SK-N-SH treated with all-trans-retinoic acid at 6 μM for 48 hours (cell line): ENCODE data around the gene ZNF32.

ENCODE experiments used
- ATAC-seq: fragments of 200-7000 bp; cut with Tn5 transposase; 3 replicates; pipeline ENCODE4 v1.9.1; 2020; ENCODE audit warnings: mild to moderate bottlenecking, moderate library complexity
- ARNTL ChIP-seq: fragments of 450-650 bp; formaldehyde crosslinking; IDR thresholded peaks from 2 replicates; pipeline ENCODE4 v1.5.0; 2020; ENCODE audit warnings: low read depth, mild to moderate bottlenecking, moderate library complexity, borderline replicate concordance
- BACH2 ChIP-seq: fragments of 250-450 bp; sonication (Bioruptor Pico); IDR thresholded peaks from 2 replicates; pipeline ENCODE4 v1.9.0; 2021; ENCODE audit warnings: mild to moderate bottlenecking, borderline replicate concordance
- CSDC2 ChIP-seq: fragments of 250-450 bp; sonication (Bioruptor Pico); IDR thresholded peaks from 2 replicates; pipeline ENCODE4 v1.5.0; 2020; ENCODE audit warnings: mild to moderate bottlenecking, moderate library complexity
- GLIS3 ChIP-seq: fragments of 250-450 bp; sonication (Bioruptor Pico); IDR thresholded peaks from 2 replicates; pipeline ENCODE4 v1.5.0; 2020; ENCODE audit warnings: mild to moderate bottlenecking, moderate library complexity
- ISL1 ChIP-seq: fragments of 250-450 bp; sonication (Bioruptor Pico); IDR thresholded peaks from 2 replicates; pipeline ENCODE4 v2.1.2; 2022; ENCODE audit warnings: mild to moderate bottlenecking, moderate library complexity
- OSR1 ChIP-seq: fragments of 250-450 bp; sonication (Bioruptor Pico); IDR thresholded peaks from 2 replicates; pipeline ENCODE4 v1.8.0; 2022; ENCODE audit warnings: moderate library complexity, mild to moderate bottlenecking, inconsistent platforms
- PPARA ChIP-seq: fragments of 250-450 bp; sonication (Bioruptor Pico); IDR thresholded peaks from 2 replicates; pipeline ENCODE4 v1.5.0; 2020; ENCODE audit warnings: mild to moderate bottlenecking, borderline replicate concordance
- RARB ChIP-seq: fragments of 250-450 bp; sonication (Bioruptor Pico); IDR thresholded peaks from 2 replicates; pipeline ENCODE4 v1.8.0; 2021; ENCODE audit warnings: mild to moderate bottlenecking, moderate library complexity
- TOX ChIP-seq: fragments of 250-450 bp; sonication (Bioruptor Pico); IDR thresholded peaks from 2 replicates; pipeline ENCODE4 v1.8.0; 2021; ENCODE audit warnings: mild to moderate bottlenecking, moderate library complexity, borderline replicate concordance
- ZC3H10 ChIP-seq: fragments of 250-450 bp; sonication (Bioruptor Pico); IDR thresholded peaks from 2 replicates; pipeline ENCODE4 v1.5.1; 2021; ENCODE audit warnings: mild to moderate bottlenecking, moderate library complexity
- ZFP3 ChIP-seq: fragments of 250-450 bp; sonication (Bioruptor Pico); IDR thresholded peaks from 2 replicates; pipeline ENCODE4 v1.5.0; 2020; ENCODE audit warnings: mild to moderate bottlenecking, moderate library complexity
- ZFP30 ChIP-seq: fragments of 450-650 bp; formaldehyde crosslinking; IDR thresholded peaks from 2 replicates; pipeline ENCODE4 v1.5.0; 2022; ENCODE audit warnings: mild to moderate bottlenecking, moderate library complexity
- ZNF565 ChIP-seq: fragments of 450-650 bp; formaldehyde crosslinking; conservative IDR thresholded peaks from 2 replicates; pipeline ENCODE4 v1.5.0; 2020; ENCODE audit warnings: low read depth, mild to moderate bottlenecking, moderate library complexity
- ZNF70 ChIP-seq: fragments of 450-650 bp; formaldehyde crosslinking; IDR thresholded peaks from 2 replicates; pipeline ENCODE4 v1.5.0; 2020; ENCODE audit warnings: mild to moderate bottlenecking, moderate library complexity
- ZNF8 ChIP-seq: fragments of 450-650 bp; formaldehyde crosslinking; IDR thresholded peaks from 2 replicates; pipeline ENCODE4 v1.5.0; 2020; ENCODE audit warnings: mild to moderate bottlenecking, moderate library complexity
- TF ChIP-seq, protein P1 (sequence below): fragments of 250-450 bp; sonication (Bioruptor Pico); IDR thresholded peaks from 2 replicates; pipeline ENCODE4 v1.5.0; 2020; ENCODE audit warnings: mild to moderate bottlenecking, moderate library complexity
- TF ChIP-seq, protein P2 (sequence below): fragments of 250-450 bp; sonication (Bioruptor Pico); IDR thresholded peaks from 2 replicates; pipeline ENCODE4 v1.5.1; 2020; ENCODE audit warnings: low read depth, mild to moderate bottlenecking, moderate library complexity
- TF ChIP-seq, protein P3 (sequence below): fragments of 250-450 bp; sonication (Bioruptor Pico); IDR thresholded peaks from 2 replicates; pipeline ENCODE4 v1.5.1; 2021; ENCODE audit warnings: mild to moderate bottlenecking, moderate library complexity
- TF ChIP-seq, protein P4 (sequence below): fragments of 250-450 bp; sonication (Bioruptor Pico); IDR thresholded peaks from 2 replicates; pipeline ENCODE4 v1.8.0; 2021; ENCODE audit warnings: low read depth, mild to moderate bottlenecking, moderate library complexity, borderline replicate concordance
- TF ChIP-seq, protein P5 (sequence below): fragments of 250-450 bp; sonication (Bioruptor Pico); IDR thresholded peaks from 2 replicates; pipeline ENCODE4 v1.8.0; 2020; ENCODE audit warnings: mild to moderate bottlenecking, moderate library complexity, borderline replicate concordance

The ZNF32 gene

DNA sequence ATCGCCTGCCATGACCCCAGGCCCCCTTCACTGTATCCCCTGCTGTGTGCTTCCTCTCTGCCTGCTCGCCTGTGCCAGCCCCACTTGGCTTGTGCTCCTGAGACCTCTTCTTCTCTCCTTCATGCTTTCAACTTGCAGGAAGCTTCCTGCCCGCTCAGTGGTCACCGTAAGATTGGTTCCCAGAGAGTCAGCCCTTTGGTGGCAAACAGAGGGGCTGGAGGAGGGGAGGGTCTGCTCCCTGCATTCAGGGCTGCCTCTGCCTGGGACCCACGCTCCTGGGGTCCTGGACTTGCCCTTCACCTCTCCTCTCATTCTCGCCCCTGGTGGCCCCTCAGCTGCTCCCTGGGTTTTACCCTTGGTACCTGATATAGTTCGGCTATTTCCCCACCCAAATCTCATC is 45.8 kb upstream of the ZNF32 start (continued):
- TF ChIP-seq, protein P1, sequence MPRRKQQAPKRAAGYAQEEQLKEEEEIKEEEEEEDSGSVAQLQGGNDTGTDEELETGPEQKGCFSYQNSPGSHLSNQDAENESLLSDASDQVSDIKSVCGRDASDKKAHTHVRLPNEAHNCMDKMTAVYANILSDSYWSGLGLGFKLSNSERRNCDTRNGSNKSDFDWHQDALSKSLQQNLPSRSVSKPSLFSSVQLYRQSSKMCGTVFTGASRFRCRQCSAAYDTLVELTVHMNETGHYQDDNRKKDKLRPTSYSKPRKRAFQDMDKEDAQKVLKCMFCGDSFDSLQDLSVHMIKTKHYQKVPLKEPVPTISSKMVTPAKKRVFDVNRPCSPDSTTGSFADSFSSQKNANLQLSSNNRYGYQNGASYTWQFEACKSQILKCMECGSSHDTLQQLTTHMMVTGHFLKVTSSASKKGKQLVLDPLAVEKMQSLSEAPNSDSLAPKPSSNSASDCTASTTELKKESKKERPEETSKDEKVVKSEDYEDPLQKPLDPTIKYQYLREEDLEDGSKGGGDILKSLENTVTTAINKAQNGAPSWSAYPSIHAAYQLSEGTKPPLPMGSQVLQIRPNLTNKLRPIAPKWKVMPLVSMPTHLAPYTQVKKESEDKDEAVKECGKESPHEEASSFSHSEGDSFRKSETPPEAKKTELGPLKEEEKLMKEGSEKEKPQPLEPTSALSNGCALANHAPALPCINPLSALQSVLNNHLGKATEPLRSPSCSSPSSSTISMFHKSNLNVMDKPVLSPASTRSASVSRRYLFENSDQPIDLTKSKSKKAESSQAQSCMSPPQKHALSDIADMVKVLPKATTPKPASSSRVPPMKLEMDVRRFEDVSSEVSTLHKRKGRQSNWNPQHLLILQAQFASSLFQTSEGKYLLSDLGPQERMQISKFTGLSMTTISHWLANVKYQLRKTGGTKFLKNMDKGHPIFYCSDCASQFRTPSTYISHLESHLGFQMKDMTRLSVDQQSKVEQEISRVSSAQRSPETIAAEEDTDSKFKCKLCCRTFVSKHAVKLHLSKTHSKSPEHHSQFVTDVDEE (CRISPR knock-in tag): no peak
- TF ChIP-seq PPARA (CRISPR knock-in tag) (no peak), ZC3H10 (CRISPR knock-in tag) (no peak), OSR1 (CRISPR knock-in tag) (no peak), ZNF565 (CRISPR knock-in tag) (no peak), ISL1 (no peak), BACH2 (CRISPR knock-in tag) (no peak), ZFP30 (CRISPR knock-in tag) (no peak), ZNF8 (CRISPR knock-in tag) (no peak), ZFP3 (no peak)
- TF ChIP-seq, protein P2, sequence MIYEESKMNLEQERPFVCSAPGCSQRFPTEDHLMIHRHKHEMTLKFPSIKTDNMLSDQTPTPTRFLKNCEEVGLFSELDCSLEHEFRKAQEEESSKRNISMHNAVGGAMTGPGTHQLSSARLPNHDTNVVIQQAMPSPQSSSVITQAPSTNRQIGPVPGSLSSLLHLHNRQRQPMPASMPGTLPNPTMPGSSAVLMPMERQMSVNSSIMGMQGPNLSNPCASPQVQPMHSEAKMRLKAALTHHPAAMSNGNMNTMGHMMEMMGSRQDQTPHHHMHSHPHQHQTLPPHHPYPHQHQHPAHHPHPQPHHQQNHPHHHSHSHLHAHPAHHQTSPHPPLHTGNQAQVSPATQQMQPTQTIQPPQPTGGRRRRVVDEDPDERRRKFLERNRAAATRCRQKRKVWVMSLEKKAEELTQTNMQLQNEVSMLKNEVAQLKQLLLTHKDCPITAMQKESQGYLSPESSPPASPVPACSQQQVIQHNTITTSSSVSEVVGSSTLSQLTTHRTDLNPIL (CRISPR knock-in tag): no peak
- TF ChIP-seq, protein P3, sequence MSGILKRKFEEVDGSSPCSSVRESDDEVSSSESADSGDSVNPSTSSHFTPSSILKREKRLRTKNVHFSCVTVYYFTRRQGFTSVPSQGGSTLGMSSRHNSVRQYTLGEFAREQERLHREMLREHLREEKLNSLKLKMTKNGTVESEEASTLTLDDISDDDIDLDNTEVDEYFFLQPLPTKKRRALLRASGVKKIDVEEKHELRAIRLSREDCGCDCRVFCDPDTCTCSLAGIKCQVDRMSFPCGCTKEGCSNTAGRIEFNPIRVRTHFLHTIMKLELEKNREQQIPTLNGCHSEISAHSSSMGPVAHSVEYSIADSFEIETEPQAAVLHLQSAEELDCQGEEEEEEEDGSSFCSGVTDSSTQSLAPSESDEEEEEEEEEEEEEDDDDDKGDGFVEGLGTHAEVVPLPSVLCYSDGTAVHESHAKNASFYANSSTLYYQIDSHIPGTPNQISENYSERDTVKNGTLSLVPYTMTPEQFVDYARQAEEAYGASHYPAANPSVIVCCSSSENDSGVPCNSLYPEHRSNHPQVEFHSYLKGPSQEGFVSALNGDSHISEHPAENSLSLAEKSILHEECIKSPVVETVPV: no peak

DNA sequence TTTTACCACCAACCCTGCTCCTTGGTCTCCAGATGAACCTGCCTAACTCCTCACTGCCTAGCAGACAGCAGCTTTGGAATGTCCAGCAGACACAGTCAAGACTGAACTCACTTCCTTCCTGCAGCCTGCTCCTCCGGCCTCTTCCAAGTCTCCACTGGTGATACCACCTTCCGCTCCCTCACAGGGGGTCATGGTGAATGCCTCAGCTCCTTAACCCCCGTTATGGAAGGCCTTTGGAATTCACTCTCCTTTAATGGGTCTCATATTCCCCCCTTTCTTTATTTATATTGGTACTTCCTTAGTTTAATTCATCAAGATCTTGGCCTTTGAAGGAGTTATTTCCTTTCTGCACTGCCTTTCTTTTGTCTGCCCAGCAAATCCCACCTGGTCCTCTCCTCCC is 44.9 kb upstream of the ZNF32 start:
- TF ChIP-seq ZNF565 (CRISPR knock-in tag) (no peak), ZNF8 (CRISPR knock-in tag) (no peak)
- TF ChIP-seq, protein P4, sequence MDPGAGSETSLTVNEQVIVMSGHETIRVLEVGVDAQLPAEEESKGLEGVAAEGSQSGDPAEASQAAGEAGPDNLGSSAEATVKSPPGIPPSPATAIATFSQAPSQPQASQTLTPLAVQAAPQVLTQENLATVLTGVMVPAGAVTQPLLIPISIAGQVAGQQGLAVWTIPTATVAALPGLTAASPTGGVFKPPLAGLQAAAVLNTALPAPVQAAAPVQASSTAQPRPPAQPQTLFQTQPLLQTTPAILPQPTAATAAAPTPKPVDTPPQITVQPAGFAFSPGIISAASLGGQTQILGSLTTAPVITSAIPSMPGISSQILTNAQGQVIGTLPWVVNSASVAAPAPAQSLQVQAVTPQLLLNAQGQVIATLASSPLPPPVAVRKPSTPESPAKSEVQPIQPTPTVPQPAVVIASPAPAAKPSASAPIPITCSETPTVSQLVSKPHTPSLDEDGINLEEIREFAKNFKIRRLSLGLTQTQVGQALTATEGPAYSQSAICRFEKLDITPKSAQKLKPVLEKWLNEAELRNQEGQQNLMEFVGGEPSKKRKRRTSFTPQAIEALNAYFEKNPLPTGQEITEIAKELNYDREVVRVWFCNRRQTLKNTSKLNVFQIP: no peak
- TF ChIP-seq, all 23 proteins: peak for 0
- no peak for ATAC-seq

DNA sequence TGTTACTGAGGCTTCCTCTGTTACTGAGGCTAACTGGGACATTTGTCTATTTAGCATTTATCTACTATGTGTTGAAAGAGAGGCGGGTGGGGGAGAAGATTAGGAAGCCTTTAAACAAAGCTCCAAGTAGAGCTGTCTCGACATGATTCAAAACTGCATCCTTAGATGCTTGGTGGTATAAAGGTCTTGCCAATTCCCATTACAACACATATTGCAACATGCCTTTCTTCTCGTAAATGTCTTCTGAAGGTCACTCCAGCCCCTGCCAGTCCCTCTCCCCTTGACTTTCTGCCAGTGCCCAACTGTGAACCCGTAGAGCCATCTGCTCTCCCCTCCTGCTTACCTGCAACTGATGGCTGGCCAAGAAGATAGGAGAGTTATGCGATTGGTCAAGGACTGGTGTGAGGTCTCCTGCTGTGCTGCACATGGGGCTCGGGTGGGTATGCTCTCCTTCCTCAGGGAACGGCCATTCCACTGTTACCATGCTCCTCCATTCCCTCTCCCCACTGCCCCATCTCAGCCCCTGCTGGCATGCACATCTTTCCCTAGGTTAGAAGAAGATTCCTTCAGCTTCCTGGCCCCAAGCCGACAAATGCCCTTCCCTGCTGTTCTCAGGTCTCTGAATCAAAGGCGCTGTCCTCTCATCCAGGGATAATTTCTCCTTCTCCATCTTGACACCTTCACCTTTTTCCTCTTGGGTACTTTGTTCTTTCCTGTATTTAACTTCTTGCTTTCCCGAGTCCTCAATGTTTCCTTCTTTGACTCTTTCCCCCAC is 43.6 kb upstream of the ZNF32 start:
- no peak for ATAC-seq
- TF ChIP-seq ZC3H10 (CRISPR knock-in tag) (no peak), OSR1 (CRISPR knock-in tag) (no peak), CSDC2 (CRISPR knock-in tag) (no peak), PPARA (CRISPR knock-in tag) (no peak), BACH2 (CRISPR knock-in tag) (no peak), TOX (CRISPR knock-in tag) (no peak), ZFP30 (CRISPR knock-in tag) (no peak), ARNTL (no peak), RARB (CRISPR knock-in tag) (no peak), ZNF565 (CRISPR knock-in tag) (no peak), ISL1 (no peak), ZNF70 (CRISPR knock-in tag) (no peak), GLIS3 (CRISPR knock-in tag) (no peak)
- TF ChIP-seq, protein P1 (CRISPR knock-in tag): no peak
- TF ChIP-seq, protein P5, sequence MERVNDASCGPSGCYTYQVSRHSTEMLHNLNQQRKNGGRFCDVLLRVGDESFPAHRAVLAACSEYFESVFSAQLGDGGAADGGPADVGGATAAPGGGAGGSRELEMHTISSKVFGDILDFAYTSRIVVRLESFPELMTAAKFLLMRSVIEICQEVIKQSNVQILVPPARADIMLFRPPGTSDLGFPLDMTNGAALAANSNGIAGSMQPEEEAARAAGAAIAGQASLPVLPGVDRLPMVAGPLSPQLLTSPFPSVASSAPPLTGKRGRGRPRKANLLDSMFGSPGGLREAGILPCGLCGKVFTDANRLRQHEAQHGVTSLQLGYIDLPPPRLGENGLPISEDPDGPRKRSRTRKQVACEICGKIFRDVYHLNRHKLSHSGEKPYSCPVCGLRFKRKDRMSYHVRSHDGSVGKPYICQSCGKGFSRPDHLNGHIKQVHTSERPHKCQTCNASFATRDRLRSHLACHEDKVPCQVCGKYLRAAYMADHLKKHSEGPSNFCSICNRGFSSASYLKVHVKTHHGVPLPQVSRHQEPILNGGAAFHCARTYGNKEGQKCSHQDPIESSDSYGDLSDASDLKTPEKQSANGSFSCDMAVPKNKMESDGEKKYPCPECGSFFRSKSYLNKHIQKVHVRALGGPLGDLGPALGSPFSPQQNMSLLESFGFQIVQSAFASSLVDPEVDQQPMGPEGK: no peak
- TF ChIP-seq, protein P4: no peak
- TF ChIP-seq, protein P2 (CRISPR knock-in tag): no peak
- TF ChIP-seq, all 23 proteins: peak for 0
